Measurements from ENCODE around the gene GPC6.

- TF ChIP-seq ZNF530 (tag by site-specific recombination; IDR thresholded peaks at IDR 0.05; ENCODE audit: low read depth) (no peak), CTCF (tag by site-specific recombination; IDR thresholded peaks at IDR 0.05) (no peak), SETDB1 (IDR thresholded peaks at IDR 0.05; ENCODE audit: insufficient read length, low read length) (no peak), ZBTB44 (tag by site-specific recombination; IDR thresholded peaks at IDR 0.05) (no peak), ZBTB1 (tag by site-specific recombination; IDR thresholded peaks at IDR 0.05) (no peak), ZNF23 (tag by site-specific recombination; IDR thresholded peaks at IDR 0.05; ENCODE audit: borderline replicate concordance) (no peak), PRDM6 (tag by site-specific recombination; IDR thresholded peaks at IDR 0.05) (no peak), ZNF707 (tag by site-specific recombination; IDR thresholded peaks at IDR 0.05) (no peak), ZNF292 (tag by site-specific recombination; IDR thresholded peaks at IDR 0.05; ENCODE audit: borderline replicate concordance, low read depth) (no peak), ZXDB (tag by site-specific recombination; IDR thresholded peaks at IDR 0.05) (no peak), ZNF670 (tag by site-specific recombination; IDR thresholded peaks at IDR 0.05; ENCODE audit: low read depth) (no peak)
These were observed 187.5 kb downstream of the GPC6 start for GRCh38 chr13:93413972-93414717.
